Activated naive CD4-positive, alpha-beta T cell treated with anti-CD3 and anti-CD28 coated beads, Interleukin-2, amount 50 U/mL, for 24 hours (primary cell): ENCODE measurements around the gene EIF4G1.
"Not testable (repeated sequence)": the region's sequence is repeated elsewhere in the genome, so short reads cannot be mapped to it uniquely, and the experiment has no call there.

Source experiments
- H3K27ac Mint-ChIP-seq: one replicate; pipeline ENCODE4 v1.8.0; 2021; ENCODE audit warnings: mild to moderate bottlenecking, mixed read lengths
- H3K27me3 Mint-ChIP-seq: one replicate; pipeline ENCODE4 v1.8.0; 2021; ENCODE audit warnings: mixed read lengths
- H3K36me3 Mint-ChIP-seq: one replicate; pipeline ENCODE4 v1.8.0; 2021; ENCODE audit warnings: mixed read lengths
- H3K4me1 Mint-ChIP-seq: one replicate; pipeline ENCODE4 v1.8.0; 2021; ENCODE audit warnings: mixed read lengths
- H3K4me3 Mint-ChIP-seq: one replicate; pipeline ENCODE4 v1.8.0; 2021; ENCODE audit warnings: mild to moderate bottlenecking, mixed read lengths
- H3K9me3 Mint-ChIP-seq: one replicate; pipeline ENCODE4 v1.8.0; 2021; ENCODE audit warnings: mixed read lengths

Gene EIF4G1

GRCh38 chr3:184336547-184337398 is 22.4 kb downstream of the EIF4G1 start:
- H3K27ac Mint-ChIP-seq, result peak overlapping the region; percentile 86
- no peaks in the 10 kb centered on the region for H3K9me3 Mint-ChIP-seq
- peaks cover 8% of the 10 kb centered on the region for H3K36me3 Mint-ChIP-seq
- H3K27me3 Mint-ChIP-seq, result no peaks in the 10 kb centered on the region
- H3K4me3 Mint-ChIP-seq, result peak overlapping the region; percentile 92
- H3K4me1 Mint-ChIP-seq, result peaks cover 51% of the 10 kb centered on the region

GRCh38 chr3:184337399-184337714 is 23.0 kb downstream of the EIF4G1 start, which contains the start of gene FAM131A:
FAM131A (plus strand) TSS chr3:184337600; CDS start chr3:184337631, 31 bp downstream.
- peaks cover 8% of the 10 kb centered on the region for H3K36me3 Mint-ChIP-seq
- no peaks in the 10 kb centered on the region for H3K27me3 Mint-ChIP-seq
- H3K9me3 Mint-ChIP-seq, result no peaks in the 10 kb centered on the region
- H3K4me1 Mint-ChIP-seq, result peaks cover 49% of the 10 kb centered on the region
- H3K4me3 Mint-ChIP-seq, result peak within 1 kb of the TSS; percentile 92
- H3K27ac Mint-ChIP-seq, result peak within 1 kb of the TSS; percentile 86

- H3K36me3 Mint-ChIP-seq, result peaks cover 4% of the 10 kb centered on the region
- no peak overlapping the region for H3K27ac Mint-ChIP-seq
- peaks cover 43% of the 10 kb centered on the region for H3K4me1 Mint-ChIP-seq
- peak overlapping the region; percentile 13 for H3K4me3 Mint-ChIP-seq
- no peaks in the 10 kb centered on the region for H3K9me3 Mint-ChIP-seq
- no peaks in the 10 kb centered on the region for H3K27me3 Mint-ChIP-seq
Observed at GRCh38 chr3:184337981-184338380, 23.6 kb downstream of the EIF4G1 start.

GRCh38 chr3:184338511-184338945 is 24.1 kb downstream of the EIF4G1 start:
- Mint-ChIP-seq H3K4me1 (peaks cover 37% of the 10 kb centered on the region), H3K27me3 (no peaks in the 10 kb centered on the region), H3K27ac (no peak overlapping the region), H3K9me3 (no peaks in the 10 kb centered on the region), H3K4me3 (no peak overlapping the region), H3K36me3 (peaks cover 3% of the 10 kb centered on the region)

- Mint-ChIP-seq H3K4me3 (no peak overlapping the region), H3K4me1 (peaks cover 33% of the 10 kb centered on the region), H3K36me3 (peaks cover 3% of the 10 kb centered on the region), H3K9me3 (no peaks in the 10 kb centered on the region), H3K27me3 (no peaks in the 10 kb centered on the region), H3K27ac (no peak overlapping the region)
Observed at GRCh38 chr3:184339001-184339400, 24.6 kb downstream of the EIF4G1 start.

GRCh38 chr3:184339451-184340135 is 25.2 kb downstream of the EIF4G1 start:
- not testable (repeated sequence) for H3K36me3 Mint-ChIP-seq, H3K27me3 Mint-ChIP-seq, H3K27ac Mint-ChIP-seq, H3K4me3 Mint-ChIP-seq, H3K9me3 Mint-ChIP-seq
- H3K4me1 Mint-ChIP-seq, result peaks cover 27% of the 10 kb centered on the region

- H3K27me3 Mint-ChIP-seq, result no peaks in the 10 kb centered on the region
- peaks cover 2% of the 10 kb centered on the region for H3K36me3 Mint-ChIP-seq
- H3K4me3 Mint-ChIP-seq, result no peak overlapping the region
- H3K27ac Mint-ChIP-seq, result no peak overlapping the region
- H3K4me1 Mint-ChIP-seq, result peaks cover 13% of the 10 kb centered on the region
- no peaks in the 10 kb centered on the region for H3K9me3 Mint-ChIP-seq
Observed at GRCh38 chr3:184341925-184342324, 27.5 kb downstream of the EIF4G1 start.

GRCh38 chr3:184343200-184343876 is 28.9 kb downstream of the EIF4G1 start:
- no peaks in the 10 kb centered on the region for H3K9me3 Mint-ChIP-seq
- H3K4me3 Mint-ChIP-seq, result no peak overlapping the region
- H3K4me1 Mint-ChIP-seq, result no peaks in the 10 kb centered on the region
- H3K36me3 Mint-ChIP-seq, result peaks cover 2% of the 10 kb centered on the region
- no peaks in the 10 kb centered on the region for H3K27me3 Mint-ChIP-seq
- H3K27ac Mint-ChIP-seq, result no peak overlapping the region

- Mint-ChIP-seq H3K27me3 (no peaks in the 10 kb centered on the region), H3K36me3 (peaks cover 2% of the 10 kb centered on the region), H3K9me3 (no peaks in the 10 kb centered on the region), H3K4me1 (no peaks in the 10 kb centered on the region), H3K4me3 (no peak overlapping the region), H3K27ac (no peak overlapping the region)
Observed at GRCh38 chr3:184344579-184345316, 30.3 kb downstream of the EIF4G1 start.

GRCh38 chr3:184345317-184346144 is 31.1 kb downstream of the EIF4G1 start:
- H3K4me1 Mint-ChIP-seq, result no peaks in the 10 kb centered on the region
- H3K9me3 Mint-ChIP-seq, result no peaks in the 10 kb centered on the region
- H3K36me3 Mint-ChIP-seq, result peaks cover 2% of the 10 kb centered on the region
- H3K4me3 Mint-ChIP-seq, result no peak overlapping the region
- H3K27me3 Mint-ChIP-seq, result no peaks in the 10 kb centered on the region
- H3K27ac Mint-ChIP-seq, result no peak overlapping the region

- Mint-ChIP-seq H3K9me3 (no peaks in the 10 kb centered on the region), H3K4me1 (no peaks in the 10 kb centered on the region), H3K27ac (no peak overlapping the region), H3K27me3 (no peaks in the 10 kb centered on the region), H3K4me3 (no peak overlapping the region), H3K36me3 (peaks cover 2% of the 10 kb centered on the region)
Observed at GRCh38 chr3:184346480-184347190, 32.2 kb downstream of the EIF4G1 start.

- no peaks in the 10 kb centered on the region for H3K9me3 Mint-ChIP-seq
- H3K4me1 Mint-ChIP-seq, result no peaks in the 10 kb centered on the region
- peak overlapping the region; percentile 5 for H3K27ac Mint-ChIP-seq
- H3K27me3 Mint-ChIP-seq, result no peaks in the 10 kb centered on the region
- H3K4me3 Mint-ChIP-seq, result no peak overlapping the region
- H3K36me3 Mint-ChIP-seq, result peaks cover 2% of the 10 kb centered on the region
Observed at GRCh38 chr3:184347321-184348056, 33.1 kb downstream of the EIF4G1 start.

- Mint-ChIP-seq H3K27me3 (no peaks in the 10 kb centered on the region), H3K4me1 (no peaks in the 10 kb centered on the region), H3K27ac (no peak overlapping the region), H3K4me3 (no peak overlapping the region), H3K36me3 (peaks cover 2% of the 10 kb centered on the region), H3K9me3 (no peaks in the 10 kb centered on the region)
Observed at GRCh38 chr3:184348057-184348382, 33.6 kb downstream of the EIF4G1 start.
